NCI-H2107 (cell line): ENCODE measurements around the gene TPST1.
"Not testable (repeated sequence)": the region's sequence is repeated elsewhere in the genome, so short reads cannot be mapped to it uniquely, and the experiment has no call there.

Experiments used
- DNase-seq: peaks from one replicate; lab custom pipeline; 2025; lab: John Stamatoyannopoulos, UW

The TPST1 gene

DNA sequence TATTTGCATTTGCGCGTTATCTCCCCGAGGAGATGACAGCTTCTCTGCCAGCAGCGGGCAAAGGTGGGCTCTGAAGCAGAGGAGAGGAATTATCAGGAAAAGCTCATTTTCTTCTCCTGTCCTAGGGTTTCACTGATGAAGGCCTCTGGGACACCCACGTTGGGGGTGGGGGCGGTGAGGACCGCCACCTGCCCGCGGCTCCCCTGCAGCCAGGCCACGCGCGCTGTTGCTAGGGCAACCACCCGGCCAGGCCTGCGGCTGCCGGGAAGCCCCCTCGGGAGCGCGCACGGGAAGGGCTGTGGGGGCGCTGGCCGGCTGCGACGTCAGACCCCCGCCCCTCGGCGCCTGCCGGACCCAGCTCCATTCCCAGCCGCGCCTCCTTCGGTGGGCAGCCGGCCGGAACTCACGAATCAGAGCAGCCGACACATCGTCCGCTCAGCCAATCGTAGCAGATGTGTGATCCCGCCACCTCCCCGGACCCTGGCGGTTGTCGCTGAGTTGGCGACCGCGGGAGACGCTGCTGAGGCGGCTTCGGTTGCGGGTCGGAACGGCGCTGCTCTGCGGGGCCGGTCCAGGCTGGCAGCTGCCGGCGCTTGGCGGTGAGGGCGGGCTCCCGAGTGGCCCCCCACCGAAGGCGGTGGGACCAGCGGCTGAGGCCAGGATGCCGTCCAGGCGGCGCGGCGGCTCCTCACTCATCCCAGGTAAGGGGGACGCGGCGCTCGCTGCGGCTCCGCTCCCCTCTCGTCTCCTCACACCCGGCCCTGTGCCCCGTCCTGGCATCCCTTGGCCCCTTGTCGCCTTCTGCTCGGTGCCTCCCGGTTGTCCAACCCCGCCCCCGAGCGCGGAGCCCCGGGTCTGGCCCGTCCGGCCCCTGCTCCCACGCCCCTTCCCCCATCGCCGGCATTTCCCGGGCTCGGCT lies at the start of gene TPST1:
TPST1 (plus strand) TSS at position 513 of the 919 bp plus-strand sequence. CDS start 35,092 bp downstream, outside the sequence.
- peak; percentile 92 for DNase-seq

- not testable (repeated sequence) for DNase-seq
Measured at GRCh38 chr7:66156035-66156434, 49.1 kb upstream of the TPST1 start.

GRCh38 chr7:66157060-66157459 lies 48.1 kb upstream of the TPST1 start:
- DNase-seq, result no peak

GRCh38 chr7:66162622-66163021 lies 42.5 kb upstream of the TPST1 start:
- DNase-seq, result no peak

- no peak for DNase-seq
Measured at GRCh38 chr7:66163186-66163610, 41.9 kb upstream of the TPST1 start.

DNA sequence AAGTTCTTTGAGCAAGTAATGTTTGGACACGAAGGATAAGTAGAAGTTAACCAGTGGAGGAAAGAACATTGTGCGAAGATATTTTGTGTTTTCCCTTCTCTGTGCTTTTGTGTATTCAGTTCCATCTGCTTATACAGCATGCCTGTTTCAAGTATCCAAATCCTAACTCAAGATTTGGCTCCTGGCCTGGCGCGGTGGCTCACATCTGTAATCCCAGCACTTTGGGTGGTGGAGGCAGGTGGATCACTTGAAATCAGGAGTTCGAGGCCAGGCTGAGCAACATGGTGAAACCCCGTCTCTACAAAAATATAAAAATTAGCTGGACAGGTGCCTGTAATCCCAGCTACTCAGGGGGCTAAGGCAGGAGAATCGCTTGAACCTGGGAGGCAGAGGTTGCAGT lies 40.8 kb upstream of the TPST1 start:
- DNase-seq, result no peak

- DNase-seq, result no peak
Measured at GRCh38 chr7:66167773-66168387, 37.3 kb upstream of the TPST1 start.

DNA sequence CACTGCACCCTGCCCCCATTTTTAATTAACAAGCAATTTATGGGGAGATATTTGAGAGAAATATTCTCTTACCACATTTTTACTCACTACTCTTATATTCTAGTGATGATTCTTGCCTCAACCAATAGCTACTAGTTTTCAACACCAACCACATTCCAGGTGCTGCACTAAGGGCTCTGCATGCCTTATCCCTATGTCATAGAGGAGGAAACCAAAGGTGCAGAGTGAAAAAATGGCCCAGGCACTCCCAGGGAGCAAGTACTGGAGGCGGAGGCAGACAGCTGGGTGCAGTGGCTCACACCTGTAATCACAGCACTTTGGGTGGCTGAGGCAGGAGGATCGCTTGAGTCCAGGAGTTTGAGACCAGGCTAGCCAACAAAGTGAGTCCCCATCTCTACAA lies 35.5 kb upstream of the TPST1 start:
- DNase-seq, result no peak

- DNase-seq, result no peak
Measured at GRCh38 chr7:66170309-66171231, 34.6 kb upstream of the TPST1 start.

DNA sequence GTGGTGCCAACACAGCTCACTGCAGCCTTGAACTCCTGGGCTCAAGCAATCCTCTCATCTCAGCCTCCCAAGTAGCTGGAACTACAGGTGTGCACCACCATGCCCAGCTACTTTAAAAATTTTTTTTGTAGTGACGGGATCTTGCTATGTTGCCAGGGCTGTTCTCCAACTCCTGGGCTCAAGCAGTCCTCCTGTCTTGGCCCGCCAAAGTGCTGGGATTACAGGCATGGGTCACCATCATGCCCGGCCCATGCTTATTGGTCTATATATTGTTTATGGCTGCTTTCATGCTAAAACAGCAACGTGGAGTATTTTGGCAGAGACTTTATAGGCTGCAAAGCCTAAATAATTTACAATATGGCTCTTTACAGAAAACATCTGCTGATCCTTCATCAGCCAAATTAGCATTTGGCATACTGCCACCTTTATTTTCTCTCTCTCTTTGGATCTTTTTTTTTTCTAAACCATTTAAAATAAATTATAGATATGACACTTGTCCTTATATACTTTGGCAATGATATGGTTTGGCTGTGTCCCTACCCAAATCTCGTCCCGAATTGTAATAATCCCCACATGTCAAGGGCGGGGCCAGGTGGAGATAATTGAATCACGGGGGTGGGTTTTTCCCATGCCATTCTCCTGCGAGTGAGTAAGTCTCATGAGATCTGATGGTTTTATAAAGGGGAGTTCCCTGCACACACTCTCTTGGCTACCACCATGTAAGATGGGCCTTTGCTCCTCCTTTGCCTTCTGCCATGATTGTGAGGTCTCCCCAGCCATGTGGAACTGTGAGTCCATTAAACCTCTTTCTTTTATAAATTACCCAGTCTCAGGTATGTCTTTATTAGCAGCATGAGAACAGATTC lies 32.4 kb upstream of the TPST1 start:
- not testable (repeated sequence) for DNase-seq

GRCh38 chr7:66173856-66174255 lies 31.3 kb upstream of the TPST1 start:
- no peak for DNase-seq

GRCh38 chr7:66175006-66175405 lies 30.1 kb upstream of the TPST1 start:
- not testable (repeated sequence) for DNase-seq

- DNase-seq, result no peak
Measured at GRCh38 chr7:66176914-66177313, 28.2 kb upstream of the TPST1 start.

- no peak for DNase-seq
Measured at GRCh38 chr7:66178258-66178657, 26.9 kb upstream of the TPST1 start.

GRCh38 chr7:66181329-66181728 lies 23.8 kb upstream of the TPST1 start:
- no peak for DNase-seq

DNA sequence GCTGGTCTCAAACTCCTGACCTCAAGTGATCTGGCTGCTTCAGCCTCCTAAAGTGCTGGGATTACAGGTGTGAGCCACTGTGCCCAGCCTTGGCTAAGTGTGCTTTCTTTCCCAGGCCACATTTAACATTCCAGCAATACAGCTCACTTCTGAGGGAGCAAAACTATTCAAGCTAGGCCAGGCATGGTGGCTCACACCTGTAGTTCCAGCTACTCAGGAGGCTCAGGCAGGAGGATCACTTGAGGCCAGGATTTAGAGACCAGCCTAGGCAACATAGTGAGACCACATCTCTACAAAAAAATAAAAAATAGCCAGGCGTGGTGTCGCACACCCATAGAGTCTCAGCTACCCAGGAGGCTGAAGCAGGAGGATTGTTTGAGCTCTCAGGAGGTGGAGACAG lies 23.3 kb upstream of the TPST1 start:
- DNase-seq, result no peak

GRCh38 chr7:66182920-66183319 lies 22.2 kb upstream of the TPST1 start:
- no peak for DNase-seq

GRCh38 chr7:66183700-66184099 lies 21.4 kb upstream of the TPST1 start:
- DNase-seq, result no peak

DNA sequence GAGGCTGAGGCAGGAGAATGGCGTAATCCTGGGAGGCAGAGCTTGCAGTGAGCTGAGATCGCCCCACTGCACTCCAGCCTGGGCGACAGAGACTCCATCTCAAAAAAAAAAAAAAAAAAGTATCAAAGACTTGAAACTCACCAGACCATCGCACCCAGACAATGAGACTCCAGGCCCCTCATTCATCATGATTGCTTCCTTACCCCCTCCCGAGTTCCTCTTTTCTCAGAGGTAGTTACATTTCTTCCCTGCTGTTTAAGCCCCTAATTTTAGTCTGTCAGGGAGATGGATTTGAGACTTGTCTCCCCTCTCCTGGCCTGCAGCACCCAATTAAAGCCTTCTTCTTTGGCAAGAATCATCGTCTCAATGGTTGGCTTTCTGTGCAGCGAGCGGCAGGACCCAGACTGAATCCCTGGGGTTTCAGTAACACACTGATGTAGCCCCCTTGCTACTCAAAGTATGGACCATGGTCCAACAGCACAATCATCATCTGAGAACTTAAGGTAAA lies 19.4 kb upstream of the TPST1 start:
- no peak for DNase-seq

DNA sequence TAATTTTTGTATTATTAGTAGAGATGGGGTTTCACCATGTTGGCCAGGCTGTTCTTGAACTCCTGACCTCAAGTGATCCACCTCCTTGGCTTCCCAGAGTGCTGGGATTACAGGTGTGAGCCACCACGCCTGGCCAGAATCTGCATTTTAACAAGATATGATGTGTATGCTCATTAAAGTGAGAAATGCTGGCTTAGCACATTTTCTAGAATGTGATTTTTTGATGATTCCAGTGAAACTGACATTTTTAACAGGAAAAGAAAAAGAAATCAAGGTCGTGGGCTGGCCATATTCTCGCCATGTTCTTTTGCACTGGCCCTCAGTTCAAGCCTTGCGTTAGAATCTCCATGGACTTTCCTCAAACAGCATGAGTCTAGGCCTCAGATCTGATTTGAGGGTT lies 18.1 kb upstream of the TPST1 start:
- no peak for DNase-seq

GRCh38 chr7:66187905-66188304 lies 17.2 kb upstream of the TPST1 start:
- DNase-seq, result no peak
